Gastroesophageal sphincter (tissue), 4 donors: ENCODE measurements around the gene ZNF343. TPM values are rescaled to one million over a fixed set of nuclear protein-coding genes. Genes with fewer than 3 reads are reported as not detected.

ENCODE experiments used
- ATAC-seq: fragments of 150-250 bp; one replicate; pipeline ENCODE4 v1.9.1; 2016; ENCODE audit warnings: mild to moderate bottlenecking, moderate library complexity
- H3K27ac ChIP-seq, 4 donors: fragments of 200-600 bp; sonication (generic) in 3 of 4; 1 replicate in 3 of 4; 2 replicates in 1 of 4; pipeline ENCODE4 v1.5.1; 2016 to 2019
- H3K27me3 ChIP-seq: fragments of 200-600 bp; sonication (generic); one replicate; pipeline ENCODE4 v1.5.1; 2019
- H3K36me3 ChIP-seq, 2 donors: fragments of 200-600 bp; sonication (generic); one replicate each; pipeline ENCODE4 v1.5.1; 2019; ENCODE audit warnings: control low read depth in 1 of 2
- H3K4me1 ChIP-seq, 3 donors: fragments of 200-600 bp; sonication (generic); 1 replicate in 2 of 3; 2 replicates in 1 of 3; pipeline ENCODE4 v1.5.1; 2016 to 2019; ENCODE audit warnings: control low read depth in 2 of 3
- H3K4me3 ChIP-seq, 2 donors: fragments of 200-600 bp; sonication (generic); one replicate each; pipeline ENCODE4 v1.5.1; 2019; ENCODE audit warnings: mild to moderate bottlenecking in 1 of 2, moderate library complexity in 1 of 2
- H3K9me3 ChIP-seq, 3 donors: fragments of 200-600 bp; sonication (generic); one replicate each; pipeline ENCODE4 v1.5.1; 2017 to 2019; ENCODE audit warnings: control low read depth in 2 of 3
- CTCF ChIP-seq, 4 experiments: fragments of 200-600 bp in 2 of 4; fragments of 450-650 bp in 2 of 4; sonication (generic) in 1 of 4; IDR thresholded peaks; one replicate each; pipeline ENCODE4 v1.5.1; 2017 to 2019; ENCODE audit warnings: antibody characterized with exemption in 4 of 4, mild to moderate bottlenecking in 2 of 4, moderate library complexity in 2 of 4
- EP300 ChIP-seq: sonication (generic); formaldehyde crosslinking; IDR thresholded peaks from one replicate; pipeline ENCODE4 v1.6.1; 2017; ENCODE audit warnings: antibody characterized with exemption, mild to moderate bottlenecking
- POLR2A ChIP-seq, 2 donors: fragments of 450-650 bp; IDR thresholded peaks; one replicate each; pipeline ENCODE4 v1.6.1; 2017; ENCODE audit warnings: antibody characterized with exemption in 2 of 2, mild to moderate bottlenecking in 2 of 2, moderate library complexity in 1 of 2
- POLR2AphosphoS5 ChIP-seq: sonication (generic); formaldehyde crosslinking; IDR thresholded peaks from one replicate; pipeline ENCODE4 v1.6.1; 2017; ENCODE audit warnings: antibody characterized with exemption
- WGBS, 2 donors: methylation state at CpG; one replicate each; pipeline ENCODE4 v1.1.5; 2018; ENCODE audit warnings: low coverage in 1 of 2; 5-methylcytosine and 5-hydroxymethylcytosine counted together
- total RNA-seq, 4 donors: library from RNA; depleted of rRNA; stranded (reverse); fragments of >200 nt; gene quantifications; one replicate each; pipeline ENCODE4 v1.1.0, GENCODE V29; 2016

ZNF343 gene
- total RNA-seq, 4 donors from 2014 or later = 10.3 to 16.8 (median 12.5) TPM

- no peaks in the 10 kb centered on the region for H3K27me3 ChIP-seq
- no peak for TF ChIP-seq CTCF (IDR thresholded peaks at IDR 0.05)
- TF ChIP-seq POLR2AphosphoS5 = no peak
- no peak for TF ChIP-seq EP300
- no peak for TF ChIP-seq POLR2A (IDR thresholded peaks at IDR 0.05)
- no peak overlapping the region for H3K27ac ChIP-seq
- no peak overlapping the region for H3K4me3 ChIP-seq
- H3K9me3 ChIP-seq = no peaks in the 10 kb centered on the region
- H3K36me3 ChIP-seq = no peaks in the 10 kb centered on the region
- no peak for ATAC-seq
- H3K4me1 ChIP-seq = peaks cover 0 to 2% (median 0%) of the 10 kb centered on the region in 3 donors
- WGBS, 2 donors = 83 to 92% methylated on average over 4 to 6 of the region's 10 CpGs
Measured at GRCh38 chr20:2518096-2518495, 9.4 kb upstream of the ZNF343 start.

- WGBS, 2 donors = 76 to 83% methylated on average over 2 of the region's 2 CpGs
- no peak overlapping the region for H3K4me3 ChIP-seq
- TF ChIP-seq POLR2AphosphoS5 = no peak
- TF ChIP-seq POLR2A (IDR thresholded peaks at IDR 0.05) = no peak
- no peak for TF ChIP-seq CTCF (IDR thresholded peaks at IDR 0.05)
- no peak for TF ChIP-seq EP300
- H3K27ac ChIP-seq = no peak overlapping the region
- no peaks in the 10 kb centered on the region for H3K9me3 ChIP-seq
- H3K36me3 ChIP-seq = no peaks in the 10 kb centered on the region
- no peaks in the 10 kb centered on the region for H3K4me1 ChIP-seq
- H3K27me3 ChIP-seq = no peaks in the 10 kb centered on the region
- no peak for ATAC-seq
Measured at GRCh38 chr20:2516399-2516798, 7.7 kb upstream of the ZNF343 start.

DNA sequence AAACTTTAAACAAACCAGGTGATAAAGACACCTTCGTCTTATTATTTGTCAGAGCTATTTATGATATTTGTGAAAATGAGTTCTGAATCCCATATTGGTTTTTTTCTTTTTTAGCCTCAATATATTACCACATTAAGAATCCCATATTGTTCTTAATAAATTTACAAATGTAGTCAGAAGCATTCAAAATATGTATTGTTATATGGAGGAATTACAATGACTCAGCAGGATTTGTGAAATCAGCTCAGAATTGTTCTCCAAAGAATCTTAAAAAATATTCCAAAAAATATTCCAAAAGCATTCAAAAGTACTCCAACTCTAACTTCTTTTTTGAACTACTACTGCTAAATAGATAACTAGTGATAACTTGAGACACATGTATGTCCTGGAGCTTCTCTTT is 6.5 kb upstream of the ZNF343 start:
- TF ChIP-seq CTCF (IDR thresholded peaks at IDR 0.05) (no peak), POLR2AphosphoS5 (no peak), POLR2A (IDR thresholded peaks at IDR 0.05) (no peak), EP300 (no peak)
- Histone ChIP-seq H3K36me3 (no peaks in the 10 kb centered on the region), H3K27me3 (no peaks in the 10 kb centered on the region), H3K4me1 (no peaks in the 10 kb centered on the region), H3K4me3 (no peak overlapping the region), H3K27ac (no peak overlapping the region), H3K9me3 (no peaks in the 10 kb centered on the region)
- ATAC-seq = no peak
- WGBS, 2 donors = 80 to 81% methylated on average over 1 of the region's 1 CpG

GRCh38 chr20:2509794-2510193 is 1.1 kb upstream of the ZNF343 start:
- Histone ChIP-seq H3K27ac (no peak overlapping the region), H3K9me3 (no peaks in the 10 kb centered on the region), H3K36me3 (no peaks in the 10 kb centered on the region), H3K27me3 (no peaks in the 10 kb centered on the region), H3K4me3 (peak overlapping the region in 1 of 2 donors; percentile 70), H3K4me1 (peaks cover 0 to 23% (median 10%) of the 10 kb centered on the region in 3 donors)
- no peak for TF ChIP-seq CTCF (IDR thresholded peaks at IDR 0.05)
- no peak for TF ChIP-seq POLR2AphosphoS5
- no peak for TF ChIP-seq POLR2A (IDR thresholded peaks at IDR 0.05)
- no peak for TF ChIP-seq EP300
- no peak for ATAC-seq
- WGBS, 2 donors = 69 to 76% methylated on average over 3 of the region's 3 CpGs

DNA sequence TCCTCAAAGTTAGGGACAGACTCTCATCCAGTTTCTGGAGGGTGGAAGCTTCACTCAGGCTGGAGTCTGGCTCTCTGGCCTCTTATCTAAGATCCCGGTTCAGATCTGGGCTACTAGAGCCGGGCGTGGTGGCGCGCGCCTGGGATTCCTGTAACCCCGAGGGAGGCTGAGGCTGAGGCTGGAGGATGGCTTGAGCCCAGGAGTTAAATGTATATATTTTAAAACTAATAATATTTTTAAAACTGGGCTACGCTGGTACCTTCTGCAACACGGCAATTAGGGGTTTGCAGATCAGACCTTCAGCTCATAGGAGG is 710 bp upstream of the ZNF343 start:
- Histone ChIP-seq H3K27me3 (no peaks in the 10 kb centered on the region), H3K27ac (peak overlapping the region; percentile 31 to 89 (median 88)), H3K4me1 (peaks cover 0 to 23% (median 10%) of the 10 kb centered on the region in 3 donors), H3K4me3 (peak overlapping the region; percentile 65 to 70), H3K36me3 (no peaks in the 10 kb centered on the region), H3K9me3 (no peaks in the 10 kb centered on the region)
- TF ChIP-seq EP300 = no peak
- ATAC-seq = no peak
- WGBS, 2 donors = 32 to 68% methylated on average over 2 to 4 of the region's 9 CpGs
